Fibroblast of gingiva (primary cell): Measurements from ENCODE around the gene NCS1.

ENCODE experiments used
- DNase-seq: peaks from one replicate; pipeline ENCODE4 v3.0.0-alpha.2; 2011; ENCODE audit warnings: low read depth

The NCS1 gene

DNA sequence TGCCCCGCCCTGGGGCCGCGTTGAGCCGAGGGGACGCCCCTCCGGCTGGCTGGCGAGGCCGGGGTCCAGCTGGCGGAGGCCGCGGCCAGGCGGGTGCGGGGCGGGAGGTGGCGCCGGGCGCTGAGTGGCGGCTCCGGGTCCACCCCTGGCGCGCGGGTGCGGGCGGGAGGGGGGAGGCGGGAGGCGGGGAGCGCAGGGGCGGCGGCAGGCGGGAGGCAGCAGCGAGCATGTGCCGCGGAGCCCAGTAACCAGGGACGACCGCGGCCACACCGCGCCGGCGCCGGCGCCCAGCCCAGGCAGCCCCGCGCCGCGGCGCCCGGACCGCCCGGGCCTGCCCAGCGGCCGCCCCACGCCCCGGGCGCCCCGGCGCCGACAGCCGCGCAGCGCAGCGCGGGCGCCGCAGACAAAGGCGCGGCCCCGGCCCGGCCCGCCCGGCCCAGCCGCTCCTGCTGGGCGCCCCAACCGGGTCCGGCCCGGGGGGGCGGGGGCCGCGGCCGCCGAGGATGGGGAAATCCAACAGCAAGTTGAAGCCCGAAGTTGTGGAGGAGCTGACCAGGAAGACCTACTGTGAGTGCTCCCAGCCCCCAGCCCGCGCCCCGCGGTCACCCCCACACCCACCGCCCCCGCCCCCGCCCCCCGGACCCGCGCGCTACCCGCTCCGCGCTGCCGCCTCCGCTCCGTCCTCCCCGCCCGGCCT lies at the start of gene NCS1:
Gene NCS1 (plus strand): TSS at position 244 of the 697 bp plus-strand sequence. CDS start 260 bp downstream, at position 504.
- peak; percentile 72 for DNase-seq

DNA sequence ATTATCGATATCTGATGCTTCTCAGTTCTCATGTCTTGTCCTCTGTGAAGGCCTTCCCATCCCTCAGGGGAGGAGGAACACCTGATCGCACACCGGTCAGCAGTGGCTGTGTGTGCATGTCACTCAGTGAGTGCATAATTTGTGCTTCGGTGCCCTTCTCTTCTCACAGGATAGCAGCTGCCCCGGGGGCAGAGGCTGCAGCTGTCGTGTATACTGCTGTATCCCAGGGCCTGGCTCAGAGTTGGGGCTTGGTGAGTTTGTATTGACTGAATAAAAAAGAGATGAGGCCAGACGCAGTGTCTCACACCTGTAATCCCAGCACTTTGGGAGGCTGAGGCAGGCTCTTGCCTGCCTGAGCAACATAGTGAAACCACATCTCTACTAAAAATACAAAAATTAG lies 49.7 kb upstream of the NCS1 start:
- no peak for DNase-seq

DNA sequence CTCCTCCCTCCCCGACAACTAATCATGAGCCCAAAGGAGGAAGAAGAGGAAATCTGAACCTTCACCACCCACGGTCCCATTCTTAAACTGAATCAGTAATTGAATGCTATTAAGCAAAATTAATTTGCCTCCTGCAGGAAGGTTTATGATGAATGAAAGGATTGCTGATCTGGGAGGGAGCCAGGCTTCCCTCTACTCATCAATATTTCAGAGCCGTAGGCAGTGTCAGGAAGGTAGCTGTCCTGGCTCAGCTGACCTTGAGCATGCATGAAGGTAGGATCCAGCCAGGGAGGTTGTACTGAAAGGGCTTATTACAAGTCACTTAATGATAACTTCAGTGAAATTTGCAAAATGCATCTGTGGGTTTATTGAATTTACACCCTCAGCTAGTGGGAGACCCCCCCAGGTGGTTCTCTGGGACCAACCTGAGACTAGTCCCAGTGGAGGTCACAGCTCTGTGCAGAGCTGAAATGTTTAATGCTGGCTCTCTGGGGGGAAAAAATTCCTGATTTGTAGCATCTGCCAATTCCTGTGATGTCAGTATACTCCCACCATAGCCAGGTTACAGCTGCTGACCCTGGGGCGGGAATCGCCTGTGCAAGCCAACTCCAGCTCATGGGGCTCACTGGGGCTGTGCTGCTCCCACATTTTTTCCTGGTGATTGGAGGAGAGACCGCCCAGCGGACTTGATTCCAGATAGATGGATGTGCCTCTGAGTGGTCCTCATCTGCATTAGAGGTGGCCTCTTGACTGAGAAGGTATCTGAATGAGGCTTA lies 47.9 kb upstream of the NCS1 start:
- no peak for DNase-seq

DNA sequence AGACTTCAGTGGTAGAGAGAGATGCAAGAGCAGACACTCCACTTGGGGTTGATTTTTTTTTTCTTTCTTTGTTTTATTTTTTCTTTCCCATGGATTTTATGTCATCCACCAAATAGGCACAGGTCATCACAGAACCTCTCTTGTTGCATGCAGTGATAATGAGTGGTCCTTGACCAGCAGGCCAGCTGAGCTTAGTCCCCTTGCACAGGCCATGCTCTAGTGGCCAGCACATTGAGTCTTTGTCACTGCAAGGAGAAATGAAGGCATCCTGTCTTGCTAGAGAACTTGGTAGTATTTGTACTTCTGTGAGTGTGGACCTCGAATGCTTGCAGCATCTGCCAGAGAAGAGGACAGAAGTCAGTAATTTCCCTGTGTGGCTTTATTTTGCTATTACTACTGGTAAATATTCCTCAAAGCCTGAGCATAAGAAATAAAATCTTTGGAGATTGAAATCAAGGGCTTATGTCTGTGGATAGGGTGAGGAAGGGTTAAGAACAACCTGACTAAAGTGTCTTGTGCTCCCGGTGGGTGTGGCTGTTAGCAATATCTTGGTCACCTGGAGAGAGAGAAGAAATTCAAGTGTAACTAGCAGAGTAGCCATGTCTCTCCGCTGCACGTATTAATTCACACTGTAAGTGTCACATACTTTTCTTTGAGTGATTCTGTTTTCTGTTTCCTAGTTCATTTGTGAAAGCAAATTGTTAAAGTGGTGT lies 45.3 kb upstream of the NCS1 start:
- no peak for DNase-seq

DNA sequence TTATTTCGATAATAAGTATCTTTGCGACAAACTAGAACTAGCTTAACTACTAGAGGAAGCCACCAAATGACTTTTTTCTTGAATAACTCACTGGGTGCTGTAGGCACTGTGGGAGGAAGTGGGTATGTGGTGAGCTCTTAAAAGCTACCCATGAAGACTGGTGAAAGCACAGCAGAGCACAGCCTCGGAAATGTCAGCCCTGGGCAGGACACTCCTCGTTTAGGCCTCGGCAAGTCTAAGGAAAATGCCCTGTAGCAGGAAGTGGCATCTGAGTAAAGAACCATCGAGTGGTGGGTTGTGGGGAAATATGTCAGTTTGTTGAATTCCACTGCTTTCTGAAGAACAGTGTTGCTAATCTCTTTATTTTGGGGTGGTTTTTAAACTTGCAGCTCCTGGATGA lies 44.0 kb upstream of the NCS1 start:
- DNase-seq = no peak

DNA sequence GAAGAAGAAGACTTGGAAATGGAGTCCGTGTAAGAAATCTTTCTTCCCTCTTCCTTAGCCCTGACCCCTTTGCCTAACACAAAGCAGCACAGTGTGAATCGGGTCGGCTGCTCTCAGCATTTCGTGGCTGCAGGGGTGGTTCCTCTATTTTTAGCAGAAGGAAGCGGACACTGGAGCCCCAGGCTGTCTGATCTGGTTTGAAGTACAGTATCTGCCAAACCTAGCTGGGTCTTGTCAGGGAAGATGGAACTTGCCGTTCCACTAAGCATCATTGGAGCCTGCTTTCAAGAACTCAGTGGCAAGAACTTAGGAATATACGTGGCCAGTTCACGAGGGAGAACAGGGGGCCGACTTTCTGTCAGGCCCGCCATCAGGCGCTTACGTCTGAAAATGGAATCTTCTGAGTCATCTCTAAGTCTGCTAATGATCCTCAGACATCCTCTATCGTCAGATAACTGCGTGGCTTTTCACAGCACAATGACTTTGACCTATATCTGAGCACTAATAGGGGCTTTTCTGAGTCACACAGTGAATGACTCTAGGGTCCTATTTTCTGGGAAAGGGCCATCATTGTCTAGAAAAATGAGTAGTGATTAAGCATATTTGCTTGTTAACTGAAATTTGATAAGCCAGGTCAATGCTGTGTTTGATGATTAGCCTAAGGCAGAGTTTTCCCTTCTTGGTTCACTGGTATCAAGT lies 43.3 kb upstream of the NCS1 start:
- peak; percentile 85 for DNase-seq

DNA sequence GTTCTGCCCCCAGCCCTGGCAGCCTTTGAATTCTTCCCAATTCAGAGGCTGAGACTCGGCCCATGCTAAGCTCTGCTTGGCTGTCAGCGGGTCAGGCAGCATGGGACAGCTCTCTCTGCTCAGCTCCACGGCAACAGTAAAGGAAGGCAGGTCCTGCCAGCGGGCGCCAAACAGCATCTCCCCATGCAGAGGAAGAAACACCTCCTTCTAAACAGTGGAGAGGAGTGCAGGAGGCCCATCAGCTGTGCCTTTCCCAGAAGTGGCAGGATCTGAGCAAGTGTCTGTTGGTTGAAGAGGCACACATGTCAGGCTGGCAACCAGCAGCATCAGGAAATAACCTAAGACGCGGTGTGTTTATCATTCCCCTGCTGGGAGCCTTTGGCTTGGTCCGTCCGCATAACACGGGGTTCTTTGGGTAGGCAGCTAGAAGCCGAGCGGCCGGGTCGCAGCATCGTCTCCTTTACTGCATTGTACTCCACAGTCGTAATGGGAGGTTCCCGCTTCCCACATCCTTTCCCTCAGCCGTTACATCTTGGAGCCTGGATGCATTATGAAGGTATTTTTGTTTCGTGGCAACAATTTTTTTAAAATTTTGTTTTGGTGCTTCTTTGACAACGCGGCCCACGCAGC lies 42.7 kb upstream of the NCS1 start:
- DNase-seq = no peak

DNA sequence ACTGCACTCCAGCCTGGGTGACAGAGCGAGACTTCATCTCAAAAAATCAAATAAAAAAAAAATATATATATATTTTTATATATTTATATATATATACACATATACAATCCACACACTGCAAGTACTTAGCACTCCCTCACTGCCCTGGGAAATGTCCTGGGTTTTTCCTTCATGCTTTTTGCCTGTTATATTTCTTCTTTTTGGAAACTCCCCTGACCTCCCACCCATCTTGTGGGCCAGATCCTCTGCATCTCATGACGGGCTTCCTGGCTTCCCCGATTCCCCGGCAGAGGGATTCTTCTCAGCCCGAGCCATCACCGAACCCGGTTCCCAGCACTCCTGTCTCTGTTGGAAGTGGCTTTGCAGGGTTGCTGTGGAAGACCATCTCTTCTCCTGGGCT lies 39.5 kb upstream of the NCS1 start:
- DNase-seq = no peak

DNA sequence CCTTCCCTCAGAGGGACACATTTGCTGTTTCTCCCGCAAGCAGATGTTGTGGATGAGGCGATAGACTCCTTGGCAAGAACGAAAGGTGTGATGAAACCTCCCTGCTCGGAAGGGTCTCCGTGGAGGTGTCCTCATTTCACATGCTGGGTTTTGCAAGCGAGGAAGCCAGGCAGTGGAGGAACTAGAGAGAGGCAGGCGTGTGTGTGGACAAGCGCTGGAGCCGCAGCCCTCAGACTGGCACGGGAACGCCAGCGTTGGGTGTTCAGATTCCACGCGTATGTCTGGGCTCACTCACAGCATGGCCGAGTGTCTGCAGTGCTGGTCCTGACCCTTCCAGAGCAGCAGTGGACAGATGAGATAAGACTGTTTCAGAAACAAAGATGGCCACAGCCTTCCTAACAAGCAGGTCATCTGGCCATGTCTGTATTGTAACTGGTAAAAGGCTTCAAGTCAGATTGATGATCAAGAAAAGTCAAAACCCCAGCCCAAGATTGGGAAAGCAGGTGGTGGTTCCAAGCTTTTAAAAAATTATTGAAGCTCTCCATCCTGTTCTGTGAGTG lies 35.0 kb upstream of the NCS1 start:
- DNase-seq = no peak

DNA sequence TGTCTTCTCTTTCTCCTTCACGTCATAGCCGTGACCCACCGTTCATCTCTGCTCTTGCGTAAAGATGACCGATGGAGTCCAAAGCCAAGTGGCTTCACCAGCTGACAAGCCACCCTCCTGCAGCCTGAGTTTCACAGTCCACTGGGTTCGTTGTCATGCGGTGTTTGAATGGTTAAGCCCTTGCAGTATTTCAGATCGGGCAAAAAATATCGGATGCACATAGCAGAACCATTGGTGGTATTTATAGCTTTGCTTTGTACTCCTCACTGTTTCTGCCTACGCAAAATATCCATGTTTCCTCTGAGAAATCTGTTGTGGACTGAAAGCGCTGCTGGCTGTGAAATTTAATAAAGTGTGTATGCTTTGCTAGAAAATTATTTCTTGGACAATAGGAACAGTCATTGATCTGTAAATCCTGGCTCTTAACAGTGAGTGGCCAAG lies 34.5 kb upstream of the NCS1 start:
- DNase-seq = no peak

DNA sequence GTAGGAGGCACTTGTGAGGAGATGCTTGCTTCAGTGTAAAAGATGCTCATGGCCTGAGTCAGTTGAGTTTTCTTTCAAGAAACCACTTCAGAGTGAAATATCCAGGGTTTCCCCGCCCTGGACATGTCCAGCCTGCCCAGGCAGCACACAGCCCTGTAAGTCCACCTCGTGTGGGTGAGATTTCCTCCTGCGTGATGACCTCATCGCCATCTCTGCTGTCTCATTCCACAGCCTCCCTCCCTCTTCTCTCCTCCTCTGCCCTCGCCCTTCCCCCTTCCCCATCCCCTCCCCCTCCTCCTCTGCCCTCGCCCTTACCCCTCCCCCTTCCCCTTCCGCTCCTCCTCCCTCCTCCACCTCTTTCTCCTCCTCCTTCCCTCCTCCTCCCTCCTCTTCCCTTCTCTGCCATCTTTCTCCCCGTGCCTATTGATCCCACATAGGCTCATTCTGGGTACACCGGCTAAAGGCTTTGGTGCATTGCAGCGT lies 34.0 kb upstream of the NCS1 start:
- peak; percentile 70 for DNase-seq

DNA sequence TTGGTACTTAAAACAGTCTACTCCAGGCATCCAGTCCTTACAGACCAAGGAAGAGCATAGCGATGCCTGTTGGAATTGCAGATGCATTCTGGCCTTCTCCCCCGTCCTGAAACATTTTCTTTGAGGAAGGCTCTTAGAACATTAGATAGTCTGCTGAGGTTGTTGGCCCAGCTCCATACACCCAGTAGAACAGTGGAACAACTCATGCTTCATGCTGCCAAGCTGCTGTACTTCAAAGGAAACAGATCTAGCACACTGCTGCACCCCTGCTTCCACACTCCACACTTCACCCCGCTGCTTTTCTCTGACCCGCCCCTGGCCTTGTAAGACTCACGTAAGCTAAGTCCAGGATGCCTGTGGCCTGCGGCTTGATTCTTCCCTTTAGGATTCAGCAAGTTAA lies 33.4 kb upstream of the NCS1 start:
- DNase-seq = peak; percentile 84

DNA sequence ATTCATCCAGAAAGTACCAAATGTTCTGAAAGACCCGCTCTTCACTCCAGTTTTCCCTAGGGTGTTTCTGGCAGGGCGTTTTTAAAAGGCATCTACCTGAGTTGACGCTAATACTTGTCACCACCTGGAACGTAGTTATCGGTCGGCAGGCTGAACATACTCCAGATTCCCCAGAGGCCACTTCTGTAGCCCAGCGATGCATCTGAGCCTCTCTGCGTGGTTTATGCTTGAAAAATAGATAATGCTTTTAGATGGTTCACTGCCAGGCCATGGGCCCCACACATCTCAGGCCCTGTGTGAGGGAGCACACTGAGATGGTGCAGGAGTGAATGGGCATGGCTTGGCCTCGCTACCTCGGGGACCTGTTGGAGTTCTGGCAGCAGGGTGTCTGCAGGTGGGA lies 33.0 kb upstream of the NCS1 start:
- no peak for DNase-seq

DNA sequence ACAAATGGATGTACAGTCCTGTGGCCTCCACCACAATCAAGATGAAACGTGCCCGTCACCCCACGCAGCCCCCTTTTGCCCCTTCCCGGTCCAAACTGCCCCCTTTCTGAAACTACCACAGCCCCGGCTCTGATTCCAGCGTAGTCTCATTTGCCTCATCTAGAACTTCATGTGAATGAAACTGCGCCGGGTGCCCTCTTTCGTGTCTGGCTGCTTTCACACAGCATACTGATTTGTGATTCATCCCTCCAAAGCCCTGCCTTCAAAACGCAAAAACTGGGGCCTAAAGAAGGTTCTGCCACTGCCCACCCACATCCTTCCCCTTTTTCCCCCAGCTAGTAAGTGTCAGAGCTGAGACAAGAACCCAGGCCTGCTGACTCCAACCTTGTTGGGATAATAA lies 31.5 kb upstream of the NCS1 start:
- DNase-seq = no peak

DNA sequence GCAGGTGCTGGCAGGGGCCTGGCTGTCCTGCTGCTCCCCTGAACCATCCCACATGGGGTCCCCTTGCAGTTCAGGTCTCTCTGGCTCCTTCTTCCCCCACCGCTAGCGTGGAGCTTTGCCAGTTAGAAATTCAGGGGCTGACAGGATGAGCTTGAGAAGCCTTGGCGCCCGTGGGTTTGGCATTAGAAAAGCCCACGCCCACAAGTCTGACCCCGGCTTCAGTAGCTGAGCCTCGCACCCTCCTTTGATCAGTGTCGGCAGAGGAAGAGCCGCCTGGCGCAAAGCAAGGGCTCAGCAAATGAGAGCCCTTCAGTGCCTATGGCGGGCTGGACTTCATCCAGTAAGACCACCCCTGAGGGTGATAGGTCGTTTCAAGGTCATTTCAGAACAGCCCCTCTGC lies 30.1 kb upstream of the NCS1 start:
- DNase-seq = no peak

DNA sequence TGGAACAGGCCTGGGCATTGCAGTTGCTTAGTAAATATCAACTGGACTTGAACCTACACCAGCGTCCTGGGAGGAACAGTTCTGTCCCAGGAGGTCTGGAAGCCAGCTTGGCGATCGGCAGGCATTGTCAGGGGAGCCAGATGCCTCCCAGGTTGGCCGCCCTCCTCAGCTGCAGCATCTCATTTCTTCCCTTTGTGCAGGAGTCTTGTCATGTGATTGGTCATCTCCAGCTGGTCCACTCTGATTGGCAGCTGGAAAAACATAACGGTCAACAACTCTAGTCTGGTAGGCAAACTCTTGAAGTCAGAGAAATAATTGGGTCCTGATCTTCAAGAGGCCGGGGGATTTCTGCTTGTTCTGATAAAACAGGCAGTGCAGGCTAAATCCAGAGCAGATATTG lies 29.6 kb upstream of the NCS1 start:
- DNase-seq = no peak

DNA sequence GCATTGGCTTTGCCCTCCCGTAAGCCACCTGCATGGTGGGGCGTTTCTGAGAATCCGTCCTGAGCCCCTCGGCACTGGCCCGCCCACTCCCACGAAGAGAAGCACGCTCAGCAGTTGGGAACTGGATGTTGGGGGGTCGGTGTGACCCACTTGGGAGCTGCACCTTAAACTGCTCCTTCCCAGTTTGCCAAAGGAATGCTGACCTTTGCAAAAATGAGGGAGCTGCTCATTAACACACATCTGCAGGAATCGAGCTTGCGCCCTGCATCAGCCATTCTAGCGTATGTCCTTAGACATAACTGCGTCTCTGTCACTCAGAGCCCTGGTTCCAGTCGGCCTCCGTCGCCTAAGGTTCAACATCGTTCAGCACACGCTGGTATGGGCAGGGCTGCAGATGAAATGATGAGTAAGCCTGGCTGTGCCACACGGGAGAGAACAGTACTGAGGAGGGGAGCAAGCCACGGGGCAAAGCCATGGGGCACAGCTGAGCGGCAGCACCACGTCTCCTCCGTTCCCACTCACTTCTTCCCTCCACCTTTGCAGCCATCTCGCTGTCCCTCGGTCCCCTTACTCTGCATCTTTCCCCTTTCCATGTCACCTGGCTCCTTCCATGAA lies 28.8 kb upstream of the NCS1 start:
- DNase-seq = no peak

DNA sequence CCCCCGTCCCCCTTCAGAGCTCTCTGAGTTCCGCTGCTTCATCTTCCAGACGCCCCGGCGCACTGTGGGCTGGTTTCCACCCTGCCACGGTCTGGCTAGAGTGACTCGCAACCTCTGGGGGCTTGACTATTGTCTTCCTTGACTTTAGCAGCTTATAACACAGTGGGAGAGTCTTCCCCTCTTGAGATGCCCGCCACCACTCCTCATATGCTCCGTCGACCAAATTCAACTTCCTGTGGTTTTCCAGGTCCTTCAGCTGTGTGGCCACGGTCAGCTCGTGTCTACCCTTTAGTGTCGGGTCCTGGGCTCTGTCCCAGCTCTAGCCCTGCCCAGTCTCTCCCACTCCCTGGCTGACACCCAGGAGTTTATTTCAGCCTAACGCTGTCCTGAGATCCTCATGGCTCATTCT lies 28.2 kb upstream of the NCS1 start:
- DNase-seq = no peak

DNA sequence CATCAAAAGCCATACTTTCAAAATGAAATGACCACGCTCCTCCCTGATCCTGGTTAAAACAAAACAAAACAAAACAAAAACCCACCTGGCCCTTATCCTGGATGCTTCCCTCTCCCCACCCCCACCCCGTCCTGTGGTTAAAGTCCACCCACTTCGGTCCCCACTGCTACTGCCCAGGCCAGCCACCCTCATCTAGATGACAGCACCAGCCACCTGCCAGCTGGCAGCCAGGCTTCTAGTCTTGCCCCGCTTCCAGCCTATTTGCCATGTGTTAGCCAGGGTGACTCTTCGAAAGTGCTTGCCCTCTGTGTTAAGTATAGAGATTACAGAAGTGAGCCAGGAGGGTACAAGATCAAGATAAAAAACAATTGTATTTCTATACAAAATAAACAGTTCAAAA lies 27.5 kb upstream of the NCS1 start:
- DNase-seq = no peak

DNA sequence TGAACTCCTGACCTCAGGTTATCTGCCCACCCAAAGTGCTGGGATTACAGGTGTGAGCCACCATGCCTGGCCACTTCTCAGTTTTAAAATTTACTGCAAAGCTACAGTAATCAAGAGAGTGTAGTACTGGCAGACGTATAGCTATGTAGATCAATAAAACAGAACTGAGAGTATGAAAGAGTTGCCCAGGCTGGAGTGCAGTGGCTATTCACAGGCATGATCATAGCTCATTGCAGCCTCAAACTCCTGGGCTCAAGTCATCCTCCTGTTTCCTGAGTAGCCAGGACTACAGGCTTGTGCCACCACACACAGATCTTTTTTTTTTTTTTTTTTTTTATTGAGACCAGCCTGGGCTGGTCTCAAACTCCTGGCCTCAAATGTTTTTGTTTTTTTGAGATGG lies 26.5 kb upstream of the NCS1 start:
- no peak for DNase-seq

DNA sequence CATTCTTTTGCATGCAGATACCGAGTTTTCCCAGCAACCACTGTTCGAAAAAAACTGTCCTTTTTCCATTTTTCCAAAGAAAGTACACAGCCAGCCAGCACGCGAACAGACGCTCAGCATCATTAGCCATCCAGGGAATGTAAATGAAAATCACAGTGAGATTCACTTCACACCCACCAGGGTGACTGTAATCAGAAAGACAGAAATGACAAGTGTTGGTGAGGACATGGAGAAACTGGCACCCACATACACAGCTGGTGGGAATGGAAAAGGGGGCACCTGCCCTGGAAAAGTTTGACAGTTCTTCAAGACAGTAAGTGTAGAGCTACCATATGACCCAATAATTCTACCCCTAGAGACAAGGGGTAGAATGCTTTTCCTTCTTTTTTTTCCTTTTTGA lies 25.0 kb upstream of the NCS1 start:
- DNase-seq = no peak
